Stimulated activated naive CD8-positive, alpha-beta T cell treated with anti-CD3 and anti-CD28 coated beads, Interleukin-15, Interleukin-2, amounts not matched to agents 100 U/mL and 50 U/mL, for 24 hours (primary cell): ENCODE measurements around the gene CERS1.
A peak's percentile ranks its signal among the peaks of the same experiment; 100 is the strongest.

Source experiments
- ATAC-seq: fragments of 150-1000 bp; cut with Tn5 transposase; one replicate; pipeline ENCODE4 v1.10.0; 2021
- DNase-seq: peaks from one replicate; pipeline ENCODE4 v3.0.0; 2021

Gene CERS1

DNA sequence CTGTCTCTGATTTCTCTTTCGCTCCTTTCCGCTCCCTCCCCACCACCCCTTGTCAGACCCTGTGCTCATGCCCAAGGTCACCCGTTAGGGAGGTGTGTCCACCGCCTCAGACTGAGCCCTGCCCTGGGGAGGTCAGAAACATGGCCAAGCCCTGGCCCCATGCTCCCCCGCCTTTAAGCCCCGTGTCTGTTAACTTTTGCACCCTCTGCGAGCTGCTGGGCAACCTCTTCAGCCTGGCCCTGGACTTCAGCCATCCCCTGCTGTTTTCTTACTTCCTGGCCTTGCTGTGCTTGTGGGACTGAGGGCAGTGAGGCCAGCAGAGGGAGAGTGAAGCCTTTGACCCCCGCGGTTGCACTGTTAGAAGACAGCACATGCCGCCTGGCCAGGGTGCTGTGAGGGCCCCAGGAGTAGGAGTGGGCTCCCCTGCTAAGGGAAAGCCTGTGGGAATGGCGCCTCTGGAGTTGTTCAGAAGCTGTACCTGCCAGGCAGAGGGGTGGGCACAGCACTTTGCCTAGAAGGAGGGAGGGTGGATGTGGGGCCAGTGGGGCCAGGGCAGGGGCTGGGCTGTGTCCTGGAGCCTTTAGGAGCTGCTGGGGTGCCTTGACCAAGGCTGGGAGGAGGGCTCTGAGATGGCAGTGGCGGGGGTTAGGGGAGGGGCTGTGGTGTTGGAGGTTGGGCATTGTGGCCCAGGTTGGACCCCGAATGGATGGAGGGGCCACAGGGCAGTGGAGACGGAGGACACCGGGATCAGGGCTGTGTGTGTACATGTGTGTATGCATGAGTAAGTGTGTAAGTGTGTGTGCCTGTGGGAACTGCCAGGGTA lies 56.3 kb downstream of the CERS1 start:
- no peak for ATAC-seq
- no peak for DNase-seq

DNA sequence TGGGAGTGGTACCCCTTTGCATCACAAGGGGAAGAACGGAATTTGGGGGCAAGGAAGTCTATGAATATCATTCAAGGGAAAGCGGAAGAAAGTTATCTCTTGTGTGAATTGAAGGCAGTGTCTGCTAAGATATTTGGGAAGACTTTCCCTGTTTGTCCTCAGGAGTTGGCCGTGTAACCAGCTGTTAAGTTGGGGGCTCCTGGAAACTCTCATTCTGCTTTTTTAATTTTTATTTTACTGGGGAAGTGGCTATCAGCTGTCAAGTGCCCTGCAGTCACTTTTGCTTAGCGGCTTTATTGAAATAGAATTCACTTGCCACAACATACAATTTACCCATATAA lies 61.3 kb downstream of the CERS1 start:
- no peak for DNase-seq
- no peak for ATAC-seq

DNA sequence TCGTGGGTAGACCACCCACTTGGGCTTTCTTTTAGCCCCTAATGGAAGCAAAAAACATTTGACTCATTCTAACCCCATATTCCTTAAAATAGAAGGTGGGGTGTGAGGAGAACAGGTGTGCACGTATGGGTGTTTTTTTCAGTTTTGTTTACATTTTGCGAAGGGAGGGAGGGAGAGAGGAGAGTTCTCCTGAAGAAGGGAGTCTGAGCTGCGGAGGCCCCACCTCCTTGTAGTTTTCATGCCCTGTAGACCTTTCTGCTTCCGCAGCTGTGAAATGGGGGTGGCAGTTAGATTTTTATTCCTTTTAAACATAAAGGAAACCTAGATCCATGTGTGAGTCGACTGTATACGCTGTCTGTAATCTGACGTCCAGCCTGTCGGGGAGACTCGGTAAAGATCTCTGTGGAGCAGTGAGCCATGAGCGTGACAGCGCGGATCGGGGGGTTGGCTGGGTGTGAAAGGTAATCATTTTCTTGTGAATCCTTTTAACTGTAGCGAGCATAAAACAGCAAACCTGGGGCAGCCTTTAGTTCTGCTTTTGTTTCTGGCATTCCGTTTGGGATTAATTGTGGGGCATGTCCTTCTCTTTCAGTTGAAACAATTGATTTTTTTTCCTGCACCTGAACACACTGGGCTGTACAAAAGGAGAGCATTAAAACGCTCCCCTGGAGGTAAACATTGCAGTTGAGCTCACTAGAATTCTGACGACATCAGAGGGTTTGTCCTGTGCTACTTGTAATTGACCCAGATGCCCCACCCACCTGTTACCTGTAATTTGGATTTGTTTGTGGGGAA lies 61.9 kb downstream of the CERS1 start:
- no peak for ATAC-seq

DNA sequence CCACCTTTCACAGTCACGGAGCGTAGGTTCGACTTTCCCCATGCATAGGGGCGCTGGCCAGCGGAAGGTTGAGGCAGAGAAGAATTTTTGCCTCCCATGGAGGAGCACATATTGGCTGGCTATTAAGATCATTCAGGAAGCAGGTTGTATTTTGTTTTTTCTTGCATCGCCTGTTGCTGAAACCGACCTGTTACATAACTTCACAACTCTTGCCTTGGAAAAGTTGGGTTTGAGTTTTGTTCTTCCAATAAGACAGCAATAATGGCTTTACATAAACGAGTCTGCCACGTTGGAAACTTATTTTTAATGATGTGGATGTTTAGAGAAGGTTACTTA lies 62.8 kb downstream of the CERS1 start:
- ATAC-seq (no peak), DNase-seq (no peak)

More for the DNA sequence above, 61.9 kb downstream of the CERS1 start:
- no peak for DNase-seq

DNA sequence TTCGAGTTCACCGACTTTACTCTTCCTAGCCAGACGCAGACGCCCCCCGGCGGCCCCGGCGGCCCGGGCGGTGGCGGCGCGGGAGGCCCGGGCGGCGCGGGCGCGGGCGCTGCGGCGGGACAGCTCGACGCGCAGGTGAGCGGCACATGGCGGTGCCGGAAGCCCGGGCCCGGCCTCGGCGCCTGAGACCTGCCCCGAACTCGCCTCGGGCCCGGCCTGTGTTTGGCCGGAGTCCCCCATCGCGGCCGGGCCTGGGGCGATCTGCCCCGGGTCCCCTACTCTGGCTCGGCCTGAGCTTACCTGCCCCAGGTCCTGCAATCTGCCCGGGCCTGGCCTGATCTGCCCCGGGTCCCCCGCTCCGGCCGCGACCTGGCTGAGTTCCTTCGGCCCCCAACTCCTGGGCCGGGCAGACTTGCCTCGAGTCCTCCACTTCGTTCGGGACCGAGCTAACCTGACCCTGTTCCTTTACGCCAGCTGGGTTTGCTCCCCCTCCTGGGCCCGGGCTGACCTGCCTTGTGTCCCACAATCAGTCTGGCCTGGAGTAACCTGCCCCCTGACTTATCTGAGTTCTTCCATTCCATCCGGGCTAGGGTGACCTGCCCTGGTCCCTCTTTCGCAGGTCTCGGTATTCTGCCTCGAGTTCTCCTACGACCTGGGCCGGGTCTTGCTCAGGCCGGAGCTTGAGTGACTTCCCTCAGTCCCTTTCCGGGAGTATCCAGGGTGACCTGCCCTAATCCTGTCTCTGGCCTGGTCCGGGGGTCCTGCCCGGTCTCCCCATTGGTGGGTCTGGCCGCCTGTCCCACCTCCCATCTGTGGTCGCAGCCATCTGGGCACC lies 63.4 kb downstream of the CERS1 start:
- ATAC-seq (peak; percentile 41), DNase-seq (peak; percentile 52)

DNA sequence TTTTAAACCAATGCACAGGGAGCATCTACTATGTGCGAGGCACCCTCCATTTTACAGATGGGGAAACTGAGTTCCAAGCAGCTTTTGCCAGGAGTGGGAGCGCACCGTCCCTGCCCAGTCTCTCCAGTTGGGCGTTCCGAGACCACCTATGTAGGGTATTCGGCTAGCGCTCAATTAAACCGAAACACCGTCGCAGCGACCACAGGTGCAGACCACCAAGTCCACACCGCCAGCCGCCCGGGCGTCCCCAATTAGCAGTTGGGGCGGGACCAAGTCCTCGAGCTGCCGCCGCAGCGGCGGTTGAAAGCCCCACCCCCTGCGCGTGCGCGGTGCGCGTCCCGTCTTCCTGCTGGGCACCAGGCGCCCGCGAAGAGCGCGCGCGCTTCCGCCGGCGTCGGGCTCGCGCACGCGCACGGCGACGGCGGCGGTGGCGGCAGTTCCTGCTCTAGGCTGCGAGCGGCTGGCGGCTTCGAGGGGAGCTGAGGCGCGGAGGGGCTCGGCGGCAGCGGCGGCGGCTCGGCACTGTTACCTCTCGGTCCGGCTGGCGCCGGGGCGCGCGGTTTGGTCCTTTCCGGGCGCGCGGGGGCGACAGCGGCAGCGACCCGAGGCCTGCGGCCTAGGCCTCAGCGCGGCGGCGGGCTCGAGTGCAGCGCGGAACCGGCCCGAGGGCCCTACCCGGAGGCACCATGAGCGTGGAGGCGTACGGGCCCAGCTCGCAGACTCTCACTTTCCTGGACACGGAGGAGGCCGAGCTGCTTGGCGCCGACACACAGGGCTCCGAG lies 64.2 kb downstream of the CERS1 start, which contains the start of gene UPF1:
Gene UPF1, plus strand, starts transcription at position 436 of the 782 bp plus-strand sequence. Its CDS starts 251 bp downstream, at position 687.
- DNase-seq, result peak; percentile 99
- peak; percentile 86 for ATAC-seq

DNA sequence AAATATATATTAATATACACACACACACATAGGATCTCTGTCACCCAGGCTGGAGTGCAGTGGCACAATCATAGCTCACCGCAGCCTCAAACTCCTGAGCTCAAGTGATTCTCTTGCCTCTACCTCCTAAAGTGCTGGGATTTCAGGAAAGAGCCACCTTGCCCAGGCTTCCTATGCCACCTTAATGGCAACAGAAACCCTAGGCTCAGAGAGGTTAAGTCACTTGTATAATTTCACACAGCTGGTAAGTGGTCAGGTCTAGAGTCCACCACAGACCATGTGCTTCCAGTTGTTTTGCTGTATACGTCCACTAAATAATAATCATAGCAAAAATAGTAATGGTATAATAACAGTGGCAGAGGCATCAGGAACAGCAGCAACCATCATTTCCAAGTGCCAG lies 65.5 kb downstream of the CERS1 start:
- no peak for ATAC-seq
- no peak for DNase-seq

DNA sequence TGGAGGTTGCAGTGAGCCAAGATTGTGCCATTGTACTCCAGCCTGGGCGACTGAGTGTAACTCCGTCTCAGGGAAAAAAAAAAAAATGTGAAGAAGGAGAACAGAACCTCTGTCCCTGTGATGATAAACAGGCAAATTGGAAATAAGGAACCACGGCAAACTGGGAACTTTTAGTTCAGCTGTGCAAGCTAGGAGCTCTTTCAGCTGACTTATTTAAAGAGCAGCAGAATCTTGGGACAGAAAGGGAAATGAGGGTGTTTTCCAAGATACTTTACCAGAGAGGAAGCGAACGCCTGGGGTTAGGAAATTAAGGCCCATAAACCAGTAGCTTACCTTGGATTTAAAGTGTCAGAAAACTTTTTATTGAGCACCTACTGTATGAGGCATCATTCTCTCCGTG lies 67.2 kb downstream of the CERS1 start:
- ATAC-seq (no peak), DNase-seq (no peak)
